Tibial nerve (tissue), 4 donors: Measurements from ENCODE around the gene CCL22.

ENCODE experiments used
- CTCF ChIP-seq, 5 experiments: fragments of 200-600 bp in 3 of 5; fragments of 450-650 bp in 2 of 5; sonication (generic) in 3 of 5; IDR thresholded peaks; one replicate each; pipeline ENCODE4 v1.5.1; 2016 to 2019; ENCODE audit warnings: antibody characterized with exemption in 5 of 5, mild to moderate bottlenecking in 3 of 5, moderate library complexity in 2 of 5
- EP300 ChIP-seq, 2 donors: sonication (generic); formaldehyde crosslinking; IDR thresholded peaks; one replicate each; pipeline ENCODE4 v1.6.1; 2017; ENCODE audit warnings: antibody characterized with exemption in 2 of 2, mild to moderate bottlenecking in 1 of 2
- POLR2A ChIP-seq, 2 donors: fragments of 450-650 bp; IDR thresholded peaks; one replicate each; pipeline ENCODE4 v1.6.1; 2017; ENCODE audit warnings: antibody characterized with exemption in 2 of 2, mild to moderate bottlenecking in 2 of 2, moderate library complexity in 2 of 2

DNA sequence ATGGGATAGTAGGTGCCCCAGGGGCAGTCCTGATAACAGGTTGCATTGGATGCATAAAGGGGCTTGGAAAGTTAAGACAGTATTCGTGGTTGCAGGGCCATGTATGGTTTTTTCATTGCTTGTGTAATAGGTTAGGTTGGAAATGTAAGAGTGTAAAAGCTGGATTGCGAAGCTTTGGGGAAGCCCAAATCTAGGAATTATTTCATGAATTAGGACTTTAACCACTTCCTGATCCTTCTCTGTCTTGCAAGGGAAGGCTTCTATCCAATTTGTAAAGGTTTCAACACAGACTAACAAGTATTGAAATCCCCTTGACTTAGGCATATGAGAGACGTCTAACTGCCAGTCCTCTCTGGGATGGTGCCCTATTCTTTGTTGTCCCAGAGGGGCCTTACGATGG, 38.2 kb downstream of the CCL22 start:
- TF ChIP-seq POLR2A (IDR thresholded peaks at IDR 0.05) (no peak), CTCF (IDR thresholded peaks at IDR 0.05) (no peak), EP300 (IDR thresholded peaks at IDR 0.05) (no peak)
